PC-3 (cell line): ENCODE measurements around the gene NDFIP2. TPM values are rescaled to one million over a fixed set of nuclear protein-coding genes. Genes with fewer than 3 reads are reported as not detected.

ENCODE experiments used
- ATAC-seq: fragments of 200-7000 bp; cut with Tn5 transposase; 2 replicates; pipeline ENCODE4 v1.9.1; 2020; ENCODE audit warnings: mild to moderate bottlenecking, moderate library complexity
- BruUV-seq: library from RNA; stranded (reverse); fragments of 400-500 nt; replicated peaks from 2 replicates; lab custom pipeline; 2021; lab: Mats Ljungman, UMichigan
- CTCF ChIA-PET: fragments of 300-600 bp; sonication (Branson Sonifier 250); formaldehyde crosslinking; loops from one replicate; lab custom pipeline; 2022; ENCODE audit warnings: antibody characterized with exemption; lab: Charles Lee
- POLR2A ChIA-PET: fragments of 300-600 bp; sonication (Branson Sonifier 250); formaldehyde crosslinking; loops from one replicate; lab custom pipeline; 2022; ENCODE audit warnings: antibody characterized with exemption; ENCODE audit not compliant: unreplicated experiment; lab: Charles Lee
- DNase-seq: peaks from one replicate; pipeline ENCODE4 v3.0.0-alpha.2; 2015
- H2AFZ ChIP-seq: fragments of 300-600 bp; sonication (generic); 2 replicates; pipeline ENCODE4 v1.6.0; 2016; ENCODE audit warnings: antibody characterized with exemption, low read length
- H3F3A ChIP-seq: fragments of 300-600 bp; sonication (generic); one replicate; pipeline ENCODE4 v1.6.0; 2017; ENCODE audit warnings: antibody characterized with exemption, low read length, control low read depth, mild to moderate bottlenecking; ENCODE audit not compliant: unreplicated experiment
- H3K27ac ChIP-seq: fragments of 300-600 bp; sonication (generic); 2 replicates; pipeline ENCODE4 v1.5.1; 2016; ENCODE audit warnings: mild to moderate bottlenecking, low read length
- H3K27me3 ChIP-seq: fragments of 300-600 bp; sonication (generic); 2 replicates; pipeline ENCODE4 v1.6.1; 2016; ENCODE audit warnings: low read length, mixed read lengths
- H3K36me3 ChIP-seq: fragments of 300-600 bp; sonication (generic); 2 replicates; pipeline ENCODE4 v1.6.1; 2016; ENCODE audit warnings: low read depth, mixed run types, low read length, mixed read lengths
- H3K4me1 ChIP-seq: fragments of 300-600 bp; sonication (generic); 2 replicates; pipeline ENCODE4 v1.5.1; 2016; ENCODE audit warnings: low read length; ENCODE audit not compliant: insufficient read depth
- H3K4me2 ChIP-seq: fragments of 300-600 bp; sonication (generic); 2 replicates; pipeline ENCODE4 v1.6.0; 2016; ENCODE audit warnings: low read length
- H3K4me3 ChIP-seq: fragments of 300-600 bp; sonication (generic); 2 replicates; pipeline ENCODE4 v1.5.1; 2016; ENCODE audit warnings: mild to moderate bottlenecking, low read length, mixed read lengths
- H3K79me2 ChIP-seq: fragments of 300-600 bp; sonication (generic); 2 replicates; pipeline ENCODE4 v1.6.1; 2017; ENCODE audit warnings: low read length, mixed read lengths
- H3K9ac ChIP-seq: fragments of 300-600 bp; sonication (generic); 2 replicates; pipeline ENCODE4 v1.6.0; 2016; ENCODE audit warnings: mild to moderate bottlenecking, low read length
- H3K9me2 ChIP-seq: fragments of 300-600 bp; sonication (generic); replicated peaks from 2 replicates; pipeline ENCODE4 v1.6.1; 2016; ENCODE audit warnings: mixed run types, low read length, mixed read lengths
- H3K9me3 ChIP-seq: fragments of 300-600 bp; sonication (generic); 2 replicates; pipeline ENCODE4 v1.6.1; 2016; ENCODE audit warnings: low read length, mixed read lengths
- H4K20me1 ChIP-seq: fragments of 300-600 bp; sonication (generic); 2 replicates; pipeline ENCODE4 v1.6.1; 2016; ENCODE audit warnings: low read length, mixed read lengths
- EZH2 ChIP-seq: fragments of 300-600 bp; sonication (generic); IDR thresholded peaks from one replicate; pipeline ENCODE4 v1.6.1; 2017; ENCODE audit warnings: antibody characterized with exemption, mild to moderate bottlenecking, low read length; ENCODE audit not compliant: unreplicated experiment
- EZH2phosphoT487 ChIP-seq: fragments of 300-600 bp; sonication (generic); IDR thresholded peaks from 2 replicates; pipeline ENCODE4 v1.6.1; 2018; ENCODE audit warnings: mild to moderate bottlenecking, antibody characterized with exemption, low read length, borderline replicate concordance
- intact Hi-C: fragments of 100-400 bp; cut with micrococcal nuclease; formaldehyde crosslinking; loops from 2 replicates; pipeline ENCODE4 v1.9.0; 2023
- total RNA-seq: library from RNA; depleted of rRNA; stranded (reverse); fragments of >200 nt; gene quantifications from 2 replicates; pipeline ENCODE4 v1.2.3, GENCODE V29; 2014
- TF ChIP-seq, protein P1 (sequence below): fragments of 300-600 bp; sonication (generic); conservative IDR thresholded peaks from 2 replicates; pipeline ENCODE4 v1.5.1; 2017; ENCODE audit warnings: antibody characterized with exemption, low read depth, mild to moderate bottlenecking, low read length

The NDFIP2 gene
- total RNA-seq, 1 experiment from 2014 or later = 19.5 TPM

GRCh38 chr13:79462895-79463294 is 18.1 kb upstream of the NDFIP2 start:
- Histone ChIP-seq H2AFZ (no peak overlapping the region), H4K20me1 (no peaks in the 10 kb centered on the region), H3K4me2 (no peak overlapping the region), H3K9me3 (no peaks in the 10 kb centered on the region), H3K27ac (no peak overlapping the region), H3K9ac (no peak overlapping the region), H3F3A (no peaks in the 10 kb centered on the region), H3K27me3 (no peaks in the 10 kb centered on the region), H3K79me2 (no peaks in the 10 kb centered on the region), H3K36me3 (no peaks in the 10 kb centered on the region), H3K4me3 (no peak overlapping the region), H3K4me1 (peaks cover 12% of the 10 kb centered on the region; the same call in 1 of the 2 replicates), H3K9me2 (no peaks in the 10 kb centered on the region)
- TF ChIP-seq EZH2phosphoT487 (no peak), EZH2 (no peak)
- TF ChIP-seq, protein P1, sequence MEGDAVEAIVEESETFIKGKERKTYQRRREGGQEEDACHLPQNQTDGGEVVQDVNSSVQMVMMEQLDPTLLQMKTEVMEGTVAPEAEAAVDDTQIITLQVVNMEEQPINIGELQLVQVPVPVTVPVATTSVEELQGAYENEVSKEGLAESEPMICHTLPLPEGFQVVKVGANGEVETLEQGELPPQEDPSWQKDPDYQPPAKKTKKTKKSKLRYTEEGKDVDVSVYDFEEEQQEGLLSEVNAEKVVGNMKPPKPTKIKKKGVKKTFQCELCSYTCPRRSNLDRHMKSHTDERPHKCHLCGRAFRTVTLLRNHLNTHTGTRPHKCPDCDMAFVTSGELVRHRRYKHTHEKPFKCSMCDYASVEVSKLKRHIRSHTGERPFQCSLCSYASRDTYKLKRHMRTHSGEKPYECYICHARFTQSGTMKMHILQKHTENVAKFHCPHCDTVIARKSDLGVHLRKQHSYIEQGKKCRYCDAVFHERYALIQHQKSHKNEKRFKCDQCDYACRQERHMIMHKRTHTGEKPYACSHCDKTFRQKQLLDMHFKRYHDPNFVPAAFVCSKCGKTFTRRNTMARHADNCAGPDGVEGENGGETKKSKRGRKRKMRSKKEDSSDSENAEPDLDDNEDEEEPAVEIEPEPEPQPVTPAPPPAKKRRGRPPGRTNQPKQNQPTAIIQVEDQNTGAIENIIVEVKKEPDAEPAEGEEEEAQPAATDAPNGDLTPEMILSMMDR = no peak
- DNase-seq (no peak), ATAC-seq (no peak)
- BruUV-seq = no TSS peak
- POLR2A ChIA-PET = no interaction called here
- CTCF ChIA-PET = no interaction called here
- intact Hi-C loops = no loop called here

- no peaks in the 10 kb centered on the region for H3K9me2 ChIP-seq
- DNase-seq (no peak), ATAC-seq (no peak)
- no peaks in the 10 kb centered on the region for H3K79me2 ChIP-seq
- H3K9ac ChIP-seq = no peak overlapping the region
- no peaks in the 10 kb centered on the region for H4K20me1 ChIP-seq
- TF ChIP-seq EZH2phosphoT487 (no peak), EZH2 (no peak)
- TF ChIP-seq, protein P1 = no peak
- no peak overlapping the region for H3K4me3 ChIP-seq
- H3K27me3 ChIP-seq = no peaks in the 10 kb centered on the region
- H3K36me3 ChIP-seq = no peaks in the 10 kb centered on the region
- no peaks in the 10 kb centered on the region for H3F3A ChIP-seq
- no peak overlapping the region for H3K4me2 ChIP-seq
- BruUV-seq = no TSS peak
- no peaks in the 10 kb centered on the region for H3K9me3 ChIP-seq
- ChIA-PET POLR2A (no interaction called here), CTCF (no interaction called here)
- H3K4me1 ChIP-seq = peaks cover 6% of the 10 kb centered on the region; the same call in 1 of the 2 replicates
- no peak overlapping the region for H3K27ac ChIP-seq
- intact Hi-C loops = no loop called here
- no peak overlapping the region for H2AFZ ChIP-seq
Measured at GRCh38 chr13:79463604-79464003, 17.4 kb upstream of the NDFIP2 start.

GRCh38 chr13:79466872-79467271 is 14.1 kb upstream of the NDFIP2 start:
- Histone ChIP-seq H3F3A (no peaks in the 10 kb centered on the region), H3K9ac (no peak overlapping the region), H3K4me3 (no peak overlapping the region), H3K27me3 (no peaks in the 10 kb centered on the region), H3K9me2 (no peaks in the 10 kb centered on the region), H3K9me3 (no peaks in the 10 kb centered on the region), H2AFZ (no peak overlapping the region), H3K4me2 (no peak overlapping the region), H3K79me2 (no peaks in the 10 kb centered on the region), H4K20me1 (no peaks in the 10 kb centered on the region), H3K36me3 (no peaks in the 10 kb centered on the region), H3K27ac (no peak overlapping the region), H3K4me1 (no peaks in the 10 kb centered on the region)
- CTCF ChIA-PET = no interaction called here
- intact Hi-C loops = no loop called here
- TF ChIP-seq, protein P1 = no peak
- TF ChIP-seq EZH2phosphoT487 = no peak
- no peak for TF ChIP-seq EZH2
- ATAC-seq (no peak), DNase-seq (no peak)
- POLR2A ChIA-PET = no interaction called here
- no TSS peak for BruUV-seq
